Measurements from ENCODE around the gene RASGRP2. TPM values are rescaled to one million over a fixed set of nuclear protein-coding genes. Genes with fewer than 3 reads are reported as not detected.

Gene RASGRP2
- total RNA-seq, 4 donors from 2014 or later: 32.8 to 72.8 (median 34.9) TPM

GRCh38 chr11:64750361-64751054 lies 6.6 kb upstream of the RASGRP2 start:
- Histone ChIP-seq H3K4me3 (no peak overlapping the region), H3K27me3 (no peaks in the 10 kb centered on the region), H3K9me3 (no peaks in the 10 kb centered on the region), H3K27ac (replicated peaks in 1 of 4) (peak overlapping the region in 3 of 4 donors; percentile 23 to 50 (median 23)), H3K4me1 (peaks cover 3 to 27% (median 20%) of the 10 kb centered on the region in 4 donors), H3K36me3 (peaks cover 11 to 48% (median 45%) of the 10 kb centered on the region in 4 donors)
- whole genome bisulfite sequencing: 91% methylated on average over 13 of the region's 13 CpGs
- intact Hi-C loops (cut with DNase I): no loop called here
- no peak for TF ChIP-seq EP300 (IDR thresholded peaks at IDR 0.05)
- no peak for TF ChIP-seq POLR2AphosphoS5 (IDR thresholded peaks at IDR 0.05)
- TF ChIP-seq CTCF (IDR thresholded peaks at IDR 0.05): no peak
- TF ChIP-seq POLR2A (IDR thresholded peaks at IDR 0.05; ENCODE audit: low read depth): no peak
- DNase-seq (ENCODE audit: extremely low spot score): no peak

GRCh38 chr11:64747961-64748665 lies 4.2 kb upstream of the RASGRP2 start:
- intact Hi-C loops (cut with DNase I): no loop called here
- Histone ChIP-seq H3K36me3 (peaks cover 11 to 35% (median 30%) of the 10 kb centered on the region in 4 donors), H3K4me3 (no peak overlapping the region), H3K27ac (replicated peaks in 1 of 4) (peak overlapping the region; percentile 92 to 99 (median 96)), H3K9me3 (no peaks in the 10 kb centered on the region), H3K4me1 (peaks cover 20 to 49% (median 41%) of the 10 kb centered on the region in 4 donors), H3K27me3 (no peaks in the 10 kb centered on the region)
- no peak for DNase-seq (ENCODE audit: extremely low spot score)
- WGBS: 83% methylated on average over 15 of the region's 15 CpGs
- TF ChIP-seq CTCF (IDR thresholded peaks at IDR 0.05) (no peak), EP300 (IDR thresholded peaks at IDR 0.05) (no peak), POLR2A (IDR thresholded peaks at IDR 0.05; ENCODE audit: low read depth) (no peak), POLR2AphosphoS5 (IDR thresholded peaks at IDR 0.05) (no peak)

- intact Hi-C loops (cut with DNase I): no loop called here
- H3K9me3 ChIP-seq: no peaks in the 10 kb centered on the region
- H3K27ac ChIP-seq (replicated peaks in 1 of 4): peak overlapping the region; percentile 92 to 99 (median 96)
- H3K4me1 ChIP-seq: peaks cover 28 to 61% (median 55%) of the 10 kb centered on the region in 4 donors
- 70% methylated on average over 5 of the region's 10 CpGs for WGBS
- TF ChIP-seq POLR2A (IDR thresholded peaks at IDR 0.05; ENCODE audit: low read depth) (no peak), POLR2AphosphoS5 (IDR thresholded peaks at IDR 0.05) (no peak), EP300 (IDR thresholded peaks at IDR 0.05) (no peak), CTCF (IDR thresholded peaks at IDR 0.05) (no peak)
- no peaks in the 10 kb centered on the region for H3K27me3 ChIP-seq
- no peak for DNase-seq (ENCODE audit: extremely low spot score)
- peak overlapping the region; percentile 59 to 73 (median 69) for H3K4me3 ChIP-seq
- peaks cover 6 to 19% (median 14%) of the 10 kb centered on the region in 4 donors for H3K36me3 ChIP-seq
Measured at GRCh38 chr11:64746486-64746885, 2.5 kb upstream of the RASGRP2 start.

GRCh38 chr11:64745521-64746328 lies 1.8 kb upstream of the RASGRP2 start:
- H3K4me1 ChIP-seq: peaks cover 28 to 69% (median 61%) of the 10 kb centered on the region in 4 donors
- H3K4me3 ChIP-seq: peak overlapping the region; percentile 59 to 73 (median 69)
- no peaks in the 10 kb centered on the region for H3K9me3 ChIP-seq
- no peak for TF ChIP-seq EP300 (IDR thresholded peaks at IDR 0.05)
- TF ChIP-seq POLR2AphosphoS5 (IDR thresholded peaks at IDR 0.05): peak; percentile 90 to 97
- peak; percentile 55 for TF ChIP-seq POLR2A (IDR thresholded peaks at IDR 0.05; ENCODE audit: low read depth)
- TF ChIP-seq CTCF (IDR thresholded peaks at IDR 0.05): no peak
- 1% methylated on average over 43 of the region's 52 CpGs for WGBS
- peaks cover 0 to 13% (median 10%) of the 10 kb centered on the region in 4 donors for H3K36me3 ChIP-seq
- peak; percentile 97 for DNase-seq (ENCODE audit: extremely low spot score)
- no peaks in the 10 kb centered on the region for H3K27me3 ChIP-seq
- intact Hi-C loops (cut with DNase I): loop anchor here (2.0 kb wide), 1 partner anchor 57 kb away; the partner anchor contains the start of gene MAP4K2
- peak overlapping the region; percentile 92 to 99 (median 96) for H3K27ac ChIP-seq (replicated peaks in 1 of 4)

All from esophagus muscularis mucosa (tissue), 4 donors.